Endodermal cell (in vitro differentiated cells): ENCODE measurements around the gene CALML3. TPM values are rescaled to one million over a fixed set of nuclear protein-coding genes. Genes with fewer than 3 reads are reported as not detected.

Source experiments
- DNase-seq: peaks from one replicate; pipeline ENCODE4 v3.0.0-alpha.2; 2017
- H3K27ac ChIP-seq: 2 replicates; pipeline ENCODE4 v1.5.1; 2013; ENCODE audit warnings: mild to moderate bottlenecking, low read depth, low read length, moderate library complexity
- H3K27me3 ChIP-seq: 2 replicates; pipeline ENCODE4 v1.6.1; 2013; ENCODE audit warnings: mild to moderate bottlenecking, low read length, moderate library complexity; ENCODE audit not compliant: insufficient read depth, control insufficient read depth, poor library complexity, severe bottlenecking
- H3K36me3 ChIP-seq: 2 replicates; pipeline ENCODE4 v1.7.0; 2013; ENCODE audit warnings: mild to moderate bottlenecking, low read length, moderate library complexity; ENCODE audit not compliant: control insufficient read depth, insufficient read depth
- H3K4me1 ChIP-seq: one replicate; pipeline ENCODE4 v1.7.0; 2013; ENCODE audit warnings: low read length; ENCODE audit not compliant: control insufficient read depth, insufficient read depth
- H3K4me3 ChIP-seq: 2 replicates; pipeline ENCODE4 v1.5.1; 2013; ENCODE audit warnings: mild to moderate bottlenecking, low read length, moderate library complexity
- H3K9ac ChIP-seq: 2 replicates; pipeline ENCODE4 v1.6.1; 2013; ENCODE audit warnings: mild to moderate bottlenecking, low read length, moderate library complexity; ENCODE audit not compliant: poor library complexity, severe bottlenecking; ENCODE audit errors: extremely low read depth
- H3K9me3 ChIP-seq: 2 replicates; pipeline ENCODE4 v1.6.1; 2013; ENCODE audit warnings: mild to moderate bottlenecking, low read length, moderate library complexity; ENCODE audit not compliant: control insufficient read depth
- H3K27ac Mint-ChIP-seq: 2 replicates; pipeline ENCODE4 v1.8.0; 2020; ENCODE audit warnings: mixed read lengths
- H3K27me3 Mint-ChIP-seq: 2 replicates; pipeline ENCODE4 v1.8.0; 2021; ENCODE audit warnings: mild to moderate bottlenecking, mixed read lengths; ENCODE audit not compliant: insufficient read depth
- H3K36me3 Mint-ChIP-seq: 2 replicates; pipeline ENCODE4 v1.8.0; 2020; ENCODE audit warnings: low read depth, mixed read lengths
- H3K4me1 Mint-ChIP-seq: 2 replicates; pipeline ENCODE4 v1.8.0; 2020; ENCODE audit warnings: mixed read lengths
- H3K4me3 Mint-ChIP-seq: 2 replicates; pipeline ENCODE4 v1.8.0; 2020; ENCODE audit warnings: mild to moderate bottlenecking, moderate library complexity, mixed read lengths
- H3K9me3 Mint-ChIP-seq: 2 replicates; pipeline ENCODE4 v1.8.0; 2020; ENCODE audit warnings: mild to moderate bottlenecking, mixed read lengths
- WGBS, 2 experiments: methylation state at CpG; one replicate each; pipeline versions ENCODE4 v1.1.5 to v1.1.7; 2013; ENCODE audit warnings: missing lambda C conversion rate in 2 of 2, mixed read lengths in 1 of 2; ENCODE audit not compliant: insufficient coverage in 1 of 2, insufficient read length in 1 of 2; 5-methylcytosine and 5-hydroxymethylcytosine counted together
- total RNA-seq, 2 donors: library from RNA; stranded (reverse); fragmentation: NEBNext Ultra II Directional in 1 of 2; extraction: Animal tissue kit (Norgen Biotek cat#: 25700) in 1 of 2; gene quantifications; 2 replicates in 1 of 2; 3 replicates in 1 of 2; pipeline ENCODE4 v1.2.1, GENCODE V29; 2021
- TF ChIP-seq, protein P1 (sequence below): fragments of 200-600 bp; sonication (generic); conservative IDR thresholded peaks from 2 replicates; pipeline ENCODE4 v1.5.0; 2021; ENCODE audit warnings: antibody characterized with exemption, mild to moderate bottlenecking

Gene CALML3
- total RNA-seq, 2 donors from 2014 or later, result not detected

- WGBS, 2 experiments, result 91 to 95% methylated on average over 4 to 5 of the region's 5 CpGs
- TF ChIP-seq, protein P1, sequence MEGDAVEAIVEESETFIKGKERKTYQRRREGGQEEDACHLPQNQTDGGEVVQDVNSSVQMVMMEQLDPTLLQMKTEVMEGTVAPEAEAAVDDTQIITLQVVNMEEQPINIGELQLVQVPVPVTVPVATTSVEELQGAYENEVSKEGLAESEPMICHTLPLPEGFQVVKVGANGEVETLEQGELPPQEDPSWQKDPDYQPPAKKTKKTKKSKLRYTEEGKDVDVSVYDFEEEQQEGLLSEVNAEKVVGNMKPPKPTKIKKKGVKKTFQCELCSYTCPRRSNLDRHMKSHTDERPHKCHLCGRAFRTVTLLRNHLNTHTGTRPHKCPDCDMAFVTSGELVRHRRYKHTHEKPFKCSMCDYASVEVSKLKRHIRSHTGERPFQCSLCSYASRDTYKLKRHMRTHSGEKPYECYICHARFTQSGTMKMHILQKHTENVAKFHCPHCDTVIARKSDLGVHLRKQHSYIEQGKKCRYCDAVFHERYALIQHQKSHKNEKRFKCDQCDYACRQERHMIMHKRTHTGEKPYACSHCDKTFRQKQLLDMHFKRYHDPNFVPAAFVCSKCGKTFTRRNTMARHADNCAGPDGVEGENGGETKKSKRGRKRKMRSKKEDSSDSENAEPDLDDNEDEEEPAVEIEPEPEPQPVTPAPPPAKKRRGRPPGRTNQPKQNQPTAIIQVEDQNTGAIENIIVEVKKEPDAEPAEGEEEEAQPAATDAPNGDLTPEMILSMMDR, result no peak
- Histone ChIP-seq H3K9me3 (no peaks in the 10 kb centered on the region), H3K9ac (no peak overlapping the region), H3K36me3 (no peaks in the 10 kb centered on the region), H3K4me3 (no peak overlapping the region), H3K27me3 (no peaks in the 10 kb centered on the region), H3K27ac (no peak overlapping the region), H3K4me1 (no peaks in the 10 kb centered on the region)
- Mint-ChIP-seq H3K36me3 (no peaks in the 10 kb centered on the region), H3K4me3 (no peak overlapping the region), H3K4me1 (peaks cover 27% of the 10 kb centered on the region), H3K27ac (no peak overlapping the region), H3K27me3 (no peaks in the 10 kb centered on the region), H3K9me3 (no peaks in the 10 kb centered on the region)
- DNase-seq, result no peak
Observed at GRCh38 chr10:5555881-5556280, 31.1 kb downstream of the CALML3 start.

GRCh38 chr10:5556576-5556975, 31.8 kb downstream of the CALML3 start:
- H3K9ac ChIP-seq, result no peak overlapping the region

GRCh38 chr10:5557040-5557721, 32.4 kb downstream of the CALML3 start:
- Mint-ChIP-seq H3K27me3 (no peaks in the 10 kb centered on the region), H3K36me3 (no peaks in the 10 kb centered on the region), H3K4me1 (peaks cover 27% of the 10 kb centered on the region), H3K27ac (no peak overlapping the region), H3K4me3 (no peak overlapping the region), H3K9me3 (no peaks in the 10 kb centered on the region)
- Histone ChIP-seq H3K27me3 (no peaks in the 10 kb centered on the region), H3K4me3 (no peak overlapping the region), H3K4me1 (no peaks in the 10 kb centered on the region), H3K9ac (no peak overlapping the region), H3K27ac (no peak overlapping the region), H3K9me3 (no peaks in the 10 kb centered on the region), H3K36me3 (no peaks in the 10 kb centered on the region)
- DNase-seq, result peak; percentile 39
- WGBS, 2 experiments, result 94 to 95% methylated on average over 16 to 19 of the region's 19 CpGs
- TF ChIP-seq, protein P1, result no peak

More at GRCh38 chr10:5556576-5556975, 31.8 kb downstream of the CALML3 start:
- Histone ChIP-seq H3K4me1 (no peaks in the 10 kb centered on the region), H3K27me3 (no peaks in the 10 kb centered on the region), H3K4me3 (no peak overlapping the region), H3K9me3 (no peaks in the 10 kb centered on the region), H3K27ac (no peak overlapping the region), H3K36me3 (no peaks in the 10 kb centered on the region)
- TF ChIP-seq, protein P1, result no peak
- H3K27me3 Mint-ChIP-seq, result no peaks in the 10 kb centered on the region
- 80 to 89% methylated on average over 5 to 11 of the region's 11 CpGs for WGBS, 2 experiments
- H3K4me1 Mint-ChIP-seq, result peaks cover 27% of the 10 kb centered on the region
- no peaks in the 10 kb centered on the region for H3K36me3 Mint-ChIP-seq
- no peak overlapping the region for H3K27ac Mint-ChIP-seq
- H3K4me3 Mint-ChIP-seq, result no peak overlapping the region
- H3K9me3 Mint-ChIP-seq, result no peaks in the 10 kb centered on the region
- DNase-seq, result peak; percentile 37
